ENCODE measurements around the gene DGKH.

GRCh38 chr13:42075517-42075916 lies 27.1 kb downstream of the DGKH start:
- TF ChIP-seq CTCF (IDR thresholded peaks at IDR 0.05 in 2 of 3, conservative IDR thresholded peaks at IDR 0.05 in 1 of 3; ENCODE audit: borderline replicate concordance in 1 of 3, insufficient read depth in 1 of 3, low read depth in 2 of 3, low read length in 2 of 3) (no peak), POLR2A (IDR thresholded peaks at IDR 0.05; ENCODE audit: borderline replicate concordance, extremely low read depth, insufficient read depth, insufficient read length) (no peak), POLR2AphosphoS5 (IDR thresholded peaks at IDR 0.05; ENCODE audit: low read depth, low read length) (no peak), MAX (IDR thresholded peaks at IDR 0.05) (no peak), CBX3 (IDR thresholded peaks at IDR 0.05; ENCODE audit: low read depth) (no peak)

All from HCT116 (cell line).